Measurements from ENCODE around the gene TRUB2.

The TRUB2 gene

DNA sequence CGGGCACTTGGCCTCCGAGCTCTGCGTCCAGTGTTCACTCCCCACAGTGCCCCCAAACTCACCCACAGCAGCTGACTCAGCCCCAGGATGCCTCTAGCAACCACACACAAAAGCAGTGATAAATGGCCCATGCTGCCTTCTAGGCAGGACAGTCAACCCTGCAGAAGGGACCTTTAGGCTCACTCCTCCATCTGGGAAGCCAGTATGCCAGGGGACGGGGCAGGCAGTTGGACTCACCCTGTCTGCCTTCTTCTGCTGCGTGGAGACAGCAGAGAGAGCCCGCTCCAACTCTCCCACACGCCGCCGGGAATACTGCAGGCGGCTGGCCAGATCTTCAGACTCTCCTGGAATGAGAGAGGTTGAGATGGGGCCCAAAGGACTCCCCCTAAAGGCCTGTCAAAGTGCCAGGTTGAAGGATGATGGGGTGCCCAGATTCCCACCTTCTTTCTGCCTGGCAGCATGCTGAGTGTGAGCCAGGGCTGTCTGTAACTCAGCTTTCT is 56.8 kb downstream of the TRUB2 start:
- DNase-seq, result no peak

DNA sequence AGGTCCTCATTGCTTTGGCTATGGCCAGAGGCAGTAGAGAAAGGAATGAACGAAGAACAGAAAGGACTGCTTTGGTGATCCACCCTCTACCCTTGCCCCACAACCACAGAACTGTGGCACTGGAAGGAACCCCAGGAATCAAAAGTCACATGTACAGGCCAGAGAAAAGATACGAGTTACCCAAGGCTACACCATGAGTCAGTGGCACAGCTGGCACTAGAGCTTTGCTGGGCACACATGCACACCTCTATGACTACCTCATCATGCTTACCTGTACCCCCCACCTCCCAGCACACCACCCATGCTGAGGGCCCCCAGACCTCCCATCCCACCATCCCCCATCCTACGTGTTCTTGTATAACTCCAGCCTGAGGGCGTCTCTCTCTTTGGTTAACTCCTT is 59.6 kb downstream of the TRUB2 start:
- no peak for DNase-seq

DNA sequence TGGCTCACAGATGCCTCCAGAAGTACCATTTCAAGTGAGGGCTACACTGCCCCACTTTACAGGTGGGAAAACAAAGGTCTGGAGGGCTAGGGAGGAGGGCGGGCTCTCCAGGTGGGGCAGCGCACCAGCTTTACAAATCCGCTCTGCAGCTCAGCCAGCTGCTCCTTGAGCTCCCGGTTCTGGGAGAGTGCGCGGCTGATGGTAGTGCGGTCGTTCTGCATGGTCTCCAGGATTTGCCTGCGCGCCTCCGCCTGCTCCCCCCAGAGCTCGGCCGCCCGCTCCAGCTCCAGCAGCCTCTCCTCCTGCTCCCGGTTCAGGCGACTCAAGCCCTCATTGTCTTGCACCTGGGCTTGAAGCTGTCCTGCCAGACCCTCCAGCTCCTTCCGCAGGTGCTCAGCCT is 61.9 kb downstream of the TRUB2 start:
- no peak for DNase-seq

DNA sequence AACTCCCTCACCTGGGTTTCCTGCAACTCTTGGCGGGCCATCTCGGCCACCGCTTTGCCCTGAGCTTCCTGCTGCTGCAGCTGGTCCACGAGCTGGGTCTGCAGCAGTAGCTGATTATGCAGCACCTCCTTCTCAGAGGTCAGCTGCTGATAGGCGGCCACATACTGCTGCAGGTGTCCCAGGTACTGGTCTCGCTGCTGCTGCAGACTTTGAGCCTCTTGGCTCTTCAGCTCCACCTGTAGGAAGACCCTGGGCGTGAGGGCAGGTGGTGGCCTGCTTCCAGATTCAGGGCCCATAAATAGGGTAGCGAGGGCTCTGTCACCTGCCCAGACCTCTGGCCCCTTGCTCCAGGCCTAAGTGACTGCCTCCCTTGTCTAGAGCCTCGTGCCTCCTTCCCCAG is 63.1 kb downstream of the TRUB2 start:
- DNase-seq, result no peak

- DNase-seq, result no peak
Measured at GRCh38 chr9:128258326-128258725, 63.9 kb downstream of the TRUB2 start.

DNA sequence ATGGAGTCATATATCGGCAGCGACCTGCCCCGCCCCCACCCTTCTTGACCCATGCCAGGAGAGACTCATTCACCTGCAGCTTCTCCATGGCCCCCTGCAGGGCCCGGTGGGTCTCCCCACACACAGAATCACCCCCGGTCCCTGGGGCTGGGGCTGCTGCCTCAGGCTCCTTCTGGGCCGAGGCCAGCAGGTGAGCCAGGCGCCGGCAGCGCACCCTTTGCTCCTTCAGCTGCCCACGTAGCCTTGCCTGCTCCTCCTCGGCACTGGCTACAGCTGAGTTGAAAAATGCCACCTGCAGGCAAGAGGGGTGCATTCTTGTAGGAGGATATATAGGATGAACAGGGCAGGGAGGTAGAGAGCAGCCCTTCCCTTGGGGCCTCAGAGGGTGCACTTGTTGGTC is 64.3 kb downstream of the TRUB2 start:
- DNase-seq, result no peak

- no peak for DNase-seq
Measured at GRCh38 chr9:128257086-128257825, 65.0 kb downstream of the TRUB2 start.

All from hematopoietic multipotent progenitor cell treated with erythropoietin and hydrocortisone succinate and interleukin-3 and kit ligand, for 4 days (in vitro differentiated cells).